Trophoblast cell (in vitro differentiated cells and primary cell): Measurements from ENCODE around the gene LCN15.

Source experiments
- DNase-seq, 2 donors: peaks; one replicate each; pipeline ENCODE4 v3.0.0-alpha.2; 2016
- H2AFZ ChIP-seq: 2 replicates; pipeline ENCODE4 v1.6.1; 2013; ENCODE audit warnings: low read length, moderate library complexity, mild to moderate bottlenecking; ENCODE audit not compliant: insufficient read depth, poor library complexity
- H2AK5ac ChIP-seq: 2 replicates; pipeline ENCODE4 v1.6.1; 2013; ENCODE audit warnings: mild to moderate bottlenecking, low read length
- H2BK120ac ChIP-seq: 2 replicates; pipeline ENCODE4 v1.6.1; 2013; ENCODE audit warnings: low read length, mild to moderate bottlenecking, moderate library complexity; ENCODE audit not compliant: insufficient read depth, poor library complexity
- H2BK12ac ChIP-seq: 2 replicates; pipeline ENCODE4 v1.6.1; 2013; ENCODE audit warnings: mild to moderate bottlenecking, low read length, moderate library complexity
- H2BK5ac ChIP-seq: 2 replicates; pipeline ENCODE4 v1.6.1; 2013; ENCODE audit warnings: low read length, low read depth, moderate library complexity, mild to moderate bottlenecking; ENCODE audit not compliant: poor library complexity
- H3K14ac ChIP-seq: 2 replicates; pipeline ENCODE4 v1.6.1; 2013; ENCODE audit warnings: mild to moderate bottlenecking, low read length
- H3K18ac ChIP-seq: 2 replicates; pipeline ENCODE4 v1.6.1; 2013; ENCODE audit warnings: mild to moderate bottlenecking, low read length
- H3K23ac ChIP-seq: 2 replicates; pipeline ENCODE4 v1.6.1; 2013; ENCODE audit warnings: low read length
- H3K27ac ChIP-seq: 2 replicates; pipeline ENCODE4 v1.5.1; 2013; ENCODE audit warnings: low read depth, mild to moderate bottlenecking, inconsistent platforms, low read length, moderate library complexity
- H3K27me3 ChIP-seq: 2 replicates; pipeline ENCODE4 v1.6.1; 2013; ENCODE audit warnings: inconsistent platforms, mild to moderate bottlenecking, low read length, moderate library complexity; ENCODE audit not compliant: insufficient read depth
- H3K36me3 ChIP-seq, 2 experiments: 1 replicate in 1 of 2; 2 replicates in 1 of 2; pipeline ENCODE4 v1.6.1; 2013; ENCODE audit warnings: low read length in 2 of 2, mild to moderate bottlenecking in 2 of 2, moderate library complexity in 1 of 2; ENCODE audit not compliant: insufficient read depth in 2 of 2, control insufficient read depth in 1 of 2
- H3K4ac ChIP-seq: 2 replicates; pipeline ENCODE4 v1.6.1; 2013; ENCODE audit warnings: low read depth, mild to moderate bottlenecking, low read length, moderate library complexity
- H3K4me1 ChIP-seq, 2 experiments: 1 replicate in 1 of 2; 2 replicates in 1 of 2; pipeline ENCODE4 v1.6.1; 2013; ENCODE audit warnings: low read length in 2 of 2, mild to moderate bottlenecking in 2 of 2, moderate library complexity in 1 of 2; ENCODE audit not compliant: insufficient read depth in 2 of 2, control insufficient read depth in 1 of 2
- H3K4me2 ChIP-seq: 2 replicates; pipeline ENCODE4 v1.6.1; 2013; ENCODE audit warnings: inconsistent platforms, mild to moderate bottlenecking, low read length, moderate library complexity
- H3K4me3 ChIP-seq: 2 replicates; pipeline ENCODE4 v1.5.1; 2013; ENCODE audit warnings: mild to moderate bottlenecking, low read depth, low read length, inconsistent platforms
- H3K79me1 ChIP-seq: one replicate; pipeline ENCODE4 v1.6.1; 2013; ENCODE audit warnings: low read length
- H3K79me2 ChIP-seq: 2 replicates; pipeline ENCODE4 v1.6.1; 2013; ENCODE audit warnings: low read length, mild to moderate bottlenecking; ENCODE audit not compliant: control insufficient read depth, insufficient read depth, poor library complexity
- H3K9ac ChIP-seq: 2 replicates; pipeline ENCODE4 v1.6.1; 2013; ENCODE audit warnings: mild to moderate bottlenecking, low read length
- H3K9me3 ChIP-seq: 2 replicates; pipeline ENCODE4 v1.6.1; 2013; ENCODE audit warnings: low read depth, mild to moderate bottlenecking, control low read depth, inconsistent platforms, low read length; ENCODE audit not compliant: insufficient read depth
- H4K12ac ChIP-seq: 2 replicates; pipeline ENCODE4 v1.6.1; 2013; ENCODE audit warnings: low read depth, mild to moderate bottlenecking, low read length, moderate library complexity
- H4K8ac ChIP-seq: 2 replicates; pipeline ENCODE4 v1.6.1; 2013; ENCODE audit warnings: low read depth, mild to moderate bottlenecking, low read length, moderate library complexity
- H4K91ac ChIP-seq: one replicate; pipeline ENCODE4 v1.6.1; 2013; ENCODE audit warnings: low read depth, mild to moderate bottlenecking, low read length, moderate library complexity
- WGBS: extraction: QIAGEN DNeasy Blood & Tissue Kit; methylation state at CpG from one replicate; pipeline ENCODE4 v1.1.7; 2013; ENCODE audit warnings: missing lambda C conversion rate; ENCODE audit not compliant: insufficient read length, insufficient coverage; ENCODE audit errors: extremely low coverage; 5-methylcytosine and 5-hydroxymethylcytosine counted together

Gene LCN15

DNA sequence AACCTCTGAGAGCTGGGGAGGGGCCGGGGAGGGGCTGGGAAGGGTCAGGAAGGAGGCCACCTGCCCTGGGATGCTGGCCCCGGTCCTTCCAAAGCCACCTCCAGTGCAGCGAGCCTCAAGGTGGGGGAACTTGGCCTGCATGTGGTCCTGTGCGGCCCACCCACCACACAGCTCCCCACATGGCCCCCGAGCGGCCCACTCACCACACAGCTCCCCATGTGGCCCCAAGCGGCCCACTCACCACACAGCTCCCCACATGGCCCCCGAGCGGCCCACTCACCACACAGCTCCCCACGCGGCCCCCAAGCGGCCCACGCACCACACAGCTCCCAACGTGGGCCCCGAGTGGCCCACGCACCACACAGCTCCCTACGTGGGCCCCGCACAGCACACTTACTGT, 19.5 kb downstream of the LCN15 start:
- H4K8ac ChIP-seq = no peak overlapping the region

DNA sequence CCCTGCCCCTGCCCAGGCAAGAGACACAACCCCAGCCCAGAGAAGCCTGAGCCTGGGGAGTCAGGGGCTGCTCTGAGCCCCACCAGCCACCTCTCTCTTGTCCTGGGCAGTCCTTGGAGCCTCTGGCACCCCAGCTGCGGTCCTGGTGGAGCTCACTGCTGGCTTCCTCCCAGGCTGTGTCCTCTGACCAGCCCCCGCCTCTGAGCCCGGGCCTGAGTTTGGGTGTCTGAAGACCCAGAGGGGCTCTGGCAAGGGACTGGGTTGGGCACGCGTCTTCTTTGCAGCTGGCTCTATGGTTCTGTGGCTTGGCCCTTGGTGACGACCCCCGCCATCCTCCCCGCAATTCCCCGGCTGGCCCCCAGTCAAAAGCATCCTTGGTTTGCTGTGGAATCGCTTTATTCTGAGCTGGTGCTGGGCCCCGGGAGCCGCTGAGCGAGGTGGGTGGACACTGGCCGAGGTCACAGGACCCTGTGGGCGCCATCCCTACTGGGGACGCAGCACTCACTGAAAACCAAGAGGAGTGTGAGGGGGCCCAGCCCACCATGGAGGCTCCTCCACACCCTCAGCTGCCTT, 20.6 kb downstream of the LCN15 start:
- no peak overlapping the region for H3K18ac ChIP-seq
- H3K27me3 ChIP-seq = no peaks in the 10 kb centered on the region
- no peak overlapping the region for H2AK5ac ChIP-seq
- no peak for DNase-seq
- H2BK120ac ChIP-seq = no peak overlapping the region
- H3K9ac ChIP-seq = no peak overlapping the region
- no peak overlapping the region for H3K4ac ChIP-seq
- no peak overlapping the region for H3K27ac ChIP-seq
- H3K23ac ChIP-seq = no peak overlapping the region
- no peak overlapping the region for H3K4me3 ChIP-seq
- no peak overlapping the region for H2BK5ac ChIP-seq
- no peak overlapping the region for H3K4me2 ChIP-seq
- no peak overlapping the region for H2AFZ ChIP-seq
- no peak overlapping the region for H4K91ac ChIP-seq
- no peaks in the 10 kb centered on the region for H3K9me3 ChIP-seq
- no peak overlapping the region for H4K8ac ChIP-seq
- H2BK12ac ChIP-seq = no peak overlapping the region
- H3K36me3 ChIP-seq = no peaks in the 10 kb centered on the region
- WGBS = no CpG with 5 or more reads among the region's 16 CpGs
- H3K4me1 ChIP-seq = no peaks in the 10 kb centered on the region
- no peak overlapping the region for H4K12ac ChIP-seq
- H3K79me2 ChIP-seq = no peaks in the 10 kb centered on the region
- no peaks in the 10 kb centered on the region for H3K79me1 ChIP-seq
- H3K14ac ChIP-seq = no peak overlapping the region

More for the DNA sequence above, 19.5 kb downstream of the LCN15 start:
- no peak overlapping the region for H2BK5ac ChIP-seq
- DNase-seq = no peak
- H3K79me1 ChIP-seq = no peaks in the 10 kb centered on the region
- no peaks in the 10 kb centered on the region for H3K27me3 ChIP-seq
- H3K79me2 ChIP-seq = no peaks in the 10 kb centered on the region
- H3K14ac ChIP-seq = no peak overlapping the region
- H3K4me1 ChIP-seq = no peaks in the 10 kb centered on the region
- H3K4me2 ChIP-seq = no peak overlapping the region
- H3K9ac ChIP-seq = no peak overlapping the region
- no peak overlapping the region for H3K23ac ChIP-seq
- no peak overlapping the region for H4K91ac ChIP-seq
- no peak overlapping the region for H3K27ac ChIP-seq
- H3K9me3 ChIP-seq = no peaks in the 10 kb centered on the region
- no peak overlapping the region for H2AK5ac ChIP-seq
- no CpG with 5 or more reads among the region's 18 CpGs for WGBS
- no peak overlapping the region for H2BK12ac ChIP-seq
- H4K12ac ChIP-seq = no peak overlapping the region
- H2BK120ac ChIP-seq = no peak overlapping the region
- H3K4ac ChIP-seq = no peak overlapping the region
- H3K4me3 ChIP-seq = no peak overlapping the region
- H3K18ac ChIP-seq = no peak overlapping the region
- H3K36me3 ChIP-seq = no peaks in the 10 kb centered on the region
- no peak overlapping the region for H2AFZ ChIP-seq

DNA sequence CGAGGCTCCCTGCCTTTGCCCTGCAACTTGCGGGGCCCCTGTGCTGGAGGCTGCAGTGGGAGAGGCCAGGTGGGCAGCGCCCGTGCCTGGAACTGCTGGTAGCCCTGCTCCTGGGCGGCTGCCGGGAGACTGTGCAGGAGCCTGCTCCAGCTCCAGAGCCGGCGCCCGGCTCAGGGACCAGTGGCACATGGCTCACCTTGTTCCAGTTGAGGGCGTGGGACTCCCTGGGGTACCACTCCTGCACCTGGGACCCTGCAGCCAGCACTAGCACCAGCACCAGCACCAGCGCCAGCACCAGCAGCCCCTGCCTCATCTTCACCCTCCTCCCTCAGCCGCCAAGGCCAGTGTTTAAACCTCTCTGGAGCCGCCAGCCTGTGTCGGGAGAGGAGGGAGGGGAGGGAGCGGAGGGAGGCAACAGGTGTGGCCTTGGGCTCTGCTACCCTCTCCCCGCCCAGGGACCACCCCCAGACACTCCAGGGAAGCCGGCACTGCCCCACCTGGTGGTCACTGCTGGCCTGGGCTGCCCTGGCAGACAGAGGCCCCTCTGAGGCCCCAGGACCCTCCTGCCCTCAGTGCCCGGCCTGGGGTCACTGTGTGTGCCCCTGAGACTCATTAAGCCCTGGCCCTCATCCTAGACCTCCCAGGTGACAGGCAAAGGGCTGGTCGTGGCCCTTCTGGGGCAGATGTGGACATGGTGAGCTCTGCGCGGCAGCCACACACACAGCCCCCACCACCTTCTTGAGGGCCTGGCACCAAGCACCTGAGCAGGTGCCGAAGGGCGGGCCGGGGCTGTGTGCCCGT, 21.5 kb downstream of the LCN15 start, which contains the start of gene LCN10:
TSS of gene LCN10 (minus strand) at position 350 of the 801 bp plus-strand sequence. CDS start at position 313, 37 bp downstream.
- Histone ChIP-seq H3K4me2 (no peak within 1 kb of the TSS), H3K79me2 (no peaks in the 10 kb centered on the region), H2BK5ac (no peak within 1 kb of the TSS), H4K12ac (no peak within 1 kb of the TSS), H3K14ac (no peak within 1 kb of the TSS), H2AK5ac (no peak within 1 kb of the TSS), H3K18ac (no peak within 1 kb of the TSS), H3K4me1 (no peaks in the 10 kb centered on the region), H3K9ac (no peak within 1 kb of the TSS), H4K8ac (no peak within 1 kb of the TSS), H3K27me3 (no peaks in the 10 kb centered on the region), H2BK12ac (no peak within 1 kb of the TSS), H2BK120ac (no peak within 1 kb of the TSS), H3K79me1 (no peaks in the 10 kb centered on the region), H3K36me3 (no peaks in the 10 kb centered on the region), H3K27ac (no peak within 1 kb of the TSS), H3K4ac (no peak within 1 kb of the TSS), H3K4me3 (no peak within 1 kb of the TSS), H3K9me3 (no peaks in the 10 kb centered on the region), H3K23ac (no peak within 1 kb of the TSS), H2AFZ (no peak within 1 kb of the TSS), H4K91ac (no peak within 1 kb of the TSS)
- WGBS = no CpG with 5 or more reads among the region's 25 CpGs
- no peak for DNase-seq

DNA sequence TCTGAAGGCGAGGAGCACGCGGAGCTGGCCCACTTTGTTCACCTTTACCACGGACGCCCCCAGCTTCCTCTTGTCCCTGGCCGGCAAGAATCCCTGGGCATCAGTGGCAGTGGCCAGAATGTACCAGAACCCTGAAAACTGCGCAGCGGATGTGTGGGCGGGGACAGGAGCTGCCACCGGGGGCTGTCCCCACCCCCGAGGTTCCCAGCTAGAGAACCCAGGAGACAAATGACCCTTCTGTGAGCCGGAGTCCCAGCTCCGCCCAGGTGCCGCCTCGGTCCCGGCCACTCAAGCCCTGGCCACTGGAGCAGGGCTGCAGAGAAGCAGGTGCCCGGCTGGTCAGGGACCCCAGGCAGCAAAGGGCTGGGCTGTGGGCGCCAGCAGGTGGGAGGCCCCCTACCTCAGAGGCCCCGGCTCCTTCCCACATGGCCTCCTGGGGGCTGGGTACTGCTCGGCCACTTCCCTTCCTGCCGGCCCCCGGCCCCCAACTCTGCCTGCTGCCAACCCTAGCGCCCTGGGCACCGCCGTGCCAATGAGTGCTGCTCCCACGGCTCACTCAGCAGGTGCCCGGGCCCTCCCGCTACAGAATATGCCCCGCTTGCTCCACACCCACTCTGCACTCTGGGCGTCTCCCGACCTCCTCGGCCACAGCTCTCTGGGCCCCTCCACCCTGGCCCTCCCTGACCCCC, 22.3 kb downstream of the LCN15 start:
- WGBS = no CpG with 5 or more reads among the region's 32 CpGs
- Histone ChIP-seq H3K27me3 (no peaks in the 10 kb centered on the region), H2BK5ac (no peak overlapping the region), H3K9me3 (no peaks in the 10 kb centered on the region), H3K4me1 (no peaks in the 10 kb centered on the region), H3K14ac (no peak overlapping the region), H2AK5ac (no peak overlapping the region), H3K4me3 (no peak overlapping the region), H3K79me2 (no peaks in the 10 kb centered on the region), H2BK12ac (no peak overlapping the region), H3K79me1 (no peaks in the 10 kb centered on the region), H2AFZ (no peak overlapping the region), H4K12ac (no peak overlapping the region), H2BK120ac (no peak overlapping the region), H3K9ac (no peak overlapping the region), H4K8ac (no peak overlapping the region), H3K27ac (no peak overlapping the region), H3K4me2 (no peak overlapping the region), H3K36me3 (no peaks in the 10 kb centered on the region), H4K91ac (no peak overlapping the region), H3K23ac (no peak overlapping the region), H3K4ac (no peak overlapping the region), H3K18ac (no peak overlapping the region)
- DNase-seq = no peak
